Caki2 (cell line): ENCODE measurements around the gene LRP1B. TPM values are rescaled to one million over a fixed set of nuclear protein-coding genes. Genes with fewer than 3 reads are reported as not detected.
A peak's percentile ranks its signal among the peaks of the same experiment; 100 is the strongest.

ENCODE experiments used
- DNase-seq: peaks from one replicate; pipeline ENCODE4 v3.0.0-alpha.2; 2015; ENCODE audit warnings: low read depth
- in situ Hi-C: cut with HindIII; loops from 2 replicates; pipeline ENCODE4 v1.10.0; 2016; ENCODE audit warnings: low sequenced_read_pairs, low pct_unique_long_range_greater_than_20kb, mixed read lengths
- total RNA-seq: library from RNA; depleted of rRNA; stranded (reverse); fragments of >200 nt; shearing (Covaris generic); gene quantifications from 2 replicates; pipeline ENCODE4 v1.2.3, GENCODE V29; 2014; ENCODE audit warnings: low replicate concordance

LRP1B gene
- total RNA-seq, 1 experiment from 2014 or later: 0.14 TPM

DNA sequence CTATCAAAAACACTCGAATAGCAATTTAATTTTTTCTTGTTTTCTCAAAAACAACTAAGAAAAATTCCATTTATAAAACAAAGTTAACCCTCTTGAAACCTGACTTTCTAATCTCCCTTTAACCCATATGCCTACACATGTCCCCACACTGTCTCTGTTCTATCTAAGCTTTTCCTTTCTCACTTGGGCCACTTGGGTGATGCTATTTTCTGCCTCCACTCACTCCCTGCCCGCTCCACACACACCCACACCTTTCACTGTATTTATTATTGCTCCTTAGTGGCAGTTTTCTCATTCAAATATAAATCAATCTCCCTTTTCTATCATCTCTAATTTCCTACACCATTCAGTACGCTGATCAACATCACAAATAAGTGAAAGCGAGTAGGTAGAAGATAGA lies 531.1 kb downstream of the LRP1B start:
- no peak for DNase-seq
- in situ Hi-C loops: no loop called here

DNA sequence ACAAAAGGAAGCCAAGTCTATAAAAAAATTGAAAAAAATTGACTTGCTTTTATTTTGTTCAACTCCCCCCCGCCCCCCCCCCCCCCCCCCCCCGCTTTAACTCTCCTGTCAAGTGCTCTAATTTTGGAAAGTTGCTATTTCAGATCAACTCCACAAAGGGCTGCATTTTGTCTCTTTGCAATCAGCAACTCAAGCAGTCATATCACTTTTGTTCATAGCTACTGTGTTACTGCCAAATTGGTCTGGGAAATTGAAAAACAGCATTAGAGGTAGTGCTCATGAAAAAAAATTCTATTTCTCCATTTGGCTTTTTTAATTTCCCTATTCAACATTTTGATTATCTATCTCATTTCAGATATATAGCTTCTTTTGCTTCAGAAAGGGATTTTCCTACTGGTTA lies 531.8 kb downstream of the LRP1B start:
- in situ Hi-C loops: no loop called here
- no peak for DNase-seq

DNA sequence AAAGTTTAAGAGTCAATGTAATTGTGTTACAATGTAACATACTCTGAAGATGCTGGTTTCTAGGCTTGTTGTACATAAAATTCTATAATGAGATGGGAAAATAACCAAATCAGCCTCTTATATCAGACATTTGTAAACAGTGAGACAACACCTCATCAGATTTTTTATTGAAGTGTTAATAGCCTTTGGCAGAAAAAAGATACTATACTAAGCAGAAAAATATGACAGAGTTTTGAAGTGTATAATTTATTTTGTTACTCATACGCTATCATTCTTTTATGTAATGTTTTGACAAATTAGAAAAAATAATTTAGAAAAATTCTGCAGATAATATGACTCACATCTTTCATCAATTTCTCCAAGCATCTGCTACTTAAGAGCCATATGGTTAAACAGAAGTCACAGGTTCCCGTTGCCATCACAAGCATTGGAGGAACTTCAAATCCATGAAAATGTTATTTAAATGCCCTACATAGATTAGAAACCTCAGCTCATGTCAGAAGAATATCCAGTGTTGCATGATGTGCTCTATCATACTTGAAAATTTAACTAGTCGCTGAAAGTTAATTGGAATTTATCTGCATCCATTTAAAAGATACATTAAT lies 535.4 kb downstream of the LRP1B start:
- DNase-seq: no peak
- in situ Hi-C loops: no loop called here

- in situ Hi-C loops: no loop called here
- no peak for DNase-seq
These were observed 539.0 kb downstream of the LRP1B start for GRCh38 chr2:141591787-141592186.

- DNase-seq: no peak
- in situ Hi-C loops: no loop called here
These were observed 540.2 kb downstream of the LRP1B start for GRCh38 chr2:141590620-141591019.

- DNase-seq: no peak
- in situ Hi-C loops: no loop called here
These were observed 541.5 kb downstream of the LRP1B start for GRCh38 chr2:141589314-141589713.

- in situ Hi-C loops: no loop called here
- no peak for DNase-seq
These were observed 543.8 kb downstream of the LRP1B start for GRCh38 chr2:141586985-141587384.

GRCh38 chr2:141582213-141582612 lies 548.6 kb downstream of the LRP1B start:
- in situ Hi-C loops: no loop called here

DNA sequence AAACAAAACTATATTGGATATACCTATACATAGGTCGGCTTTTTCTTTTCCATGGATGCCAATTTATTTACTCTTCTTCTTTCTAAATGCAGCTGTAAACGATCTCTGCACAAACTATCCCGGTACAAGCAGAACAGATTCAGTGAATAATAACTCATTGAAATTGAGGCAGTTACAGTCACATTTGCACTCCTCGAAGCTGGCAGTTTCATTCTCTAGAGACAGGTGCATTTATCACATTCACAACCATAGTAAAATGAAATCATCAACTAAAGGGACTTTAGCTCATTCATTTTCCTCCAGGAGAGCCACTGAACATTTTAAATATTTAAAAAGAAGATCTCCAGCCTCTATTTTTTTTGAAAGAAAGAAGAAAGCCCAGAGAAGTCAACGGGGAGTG lies 551.7 kb downstream of the LRP1B start:
- DNase-seq: no peak
- in situ Hi-C loops: no loop called here

More at GRCh38 chr2:141582213-141582612, 548.6 kb downstream of the LRP1B start:
- DNase-seq: no peak

DNA sequence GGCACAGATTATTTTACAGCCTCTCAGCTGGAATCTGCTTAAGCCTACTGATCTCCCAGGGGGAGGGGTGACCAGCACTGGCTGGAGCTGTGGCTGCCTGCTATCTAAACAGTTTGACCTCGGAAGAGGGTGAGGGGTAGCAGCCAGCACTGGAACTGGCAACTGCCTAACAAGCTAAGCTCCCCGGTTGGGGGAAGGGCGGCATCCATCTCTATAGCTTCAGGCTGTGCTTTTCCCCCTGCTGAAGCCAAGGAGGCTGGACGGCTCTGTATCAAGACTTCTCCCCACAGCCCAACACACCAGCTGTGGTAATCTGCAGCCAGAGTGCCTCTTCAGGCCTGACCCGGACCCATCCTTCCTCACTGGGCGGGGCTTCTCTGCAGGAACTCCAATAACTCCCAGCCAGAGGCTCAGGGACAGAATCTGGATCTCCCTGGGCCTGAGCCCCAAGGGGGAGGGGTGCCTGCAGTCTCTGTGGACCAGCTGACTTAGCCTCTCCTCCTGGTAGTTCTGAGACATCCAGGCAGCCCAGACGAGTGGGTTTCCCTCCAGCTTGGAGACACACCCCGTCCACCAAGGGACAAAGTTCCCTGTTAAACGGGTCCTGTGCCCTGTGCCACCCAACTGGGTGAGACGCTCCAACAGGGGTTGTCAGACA lies 560.2 kb downstream of the LRP1B start:
- in situ Hi-C loops: no loop called here
- DNase-seq: no peak

DNA sequence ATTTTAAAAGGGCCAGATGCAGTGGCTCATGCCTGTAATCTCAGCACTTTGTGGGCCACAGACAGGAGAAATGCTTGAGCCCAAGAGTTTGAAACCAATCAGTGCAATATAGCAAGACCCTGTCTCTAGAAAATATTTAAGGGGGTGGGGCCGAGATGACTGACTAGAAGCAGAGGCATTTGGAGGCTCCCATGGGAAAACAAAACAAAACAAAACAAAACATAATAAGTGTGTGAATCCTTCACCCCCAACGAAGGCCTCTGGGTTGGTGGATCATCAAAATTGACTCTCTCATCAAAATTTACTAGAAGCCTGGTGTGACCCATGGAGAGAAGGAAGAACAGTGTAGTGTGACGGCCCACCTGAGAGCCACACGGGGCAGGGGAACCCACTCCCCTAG lies 560.9 kb downstream of the LRP1B start:
- in situ Hi-C loops: no loop called here
- no peak for DNase-seq

DNA sequence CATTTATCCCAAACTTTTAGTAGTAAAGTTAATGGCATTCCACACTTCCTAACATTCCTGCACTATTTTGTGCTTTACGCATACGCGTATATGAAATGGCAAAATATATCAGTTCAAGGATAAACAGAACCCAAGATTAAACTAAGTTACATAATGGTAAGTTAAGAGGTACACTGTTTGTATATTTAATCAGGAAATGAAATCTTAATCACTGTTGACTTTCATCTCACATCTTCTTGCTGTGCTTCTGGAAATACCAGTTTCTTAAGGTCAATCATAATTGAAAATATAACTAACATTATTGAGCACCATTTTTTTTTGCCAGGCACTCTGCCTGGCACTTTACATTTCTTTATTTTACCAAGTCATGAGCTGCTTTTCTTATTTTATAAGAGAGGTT lies 565.2 kb downstream of the LRP1B start:
- in situ Hi-C loops: no loop called here
- DNase-seq: no peak

- in situ Hi-C loops: no loop called here
- DNase-seq: no peak
These were observed 570.1 kb downstream of the LRP1B start for GRCh38 chr2:141560723-141561122.

DNA sequence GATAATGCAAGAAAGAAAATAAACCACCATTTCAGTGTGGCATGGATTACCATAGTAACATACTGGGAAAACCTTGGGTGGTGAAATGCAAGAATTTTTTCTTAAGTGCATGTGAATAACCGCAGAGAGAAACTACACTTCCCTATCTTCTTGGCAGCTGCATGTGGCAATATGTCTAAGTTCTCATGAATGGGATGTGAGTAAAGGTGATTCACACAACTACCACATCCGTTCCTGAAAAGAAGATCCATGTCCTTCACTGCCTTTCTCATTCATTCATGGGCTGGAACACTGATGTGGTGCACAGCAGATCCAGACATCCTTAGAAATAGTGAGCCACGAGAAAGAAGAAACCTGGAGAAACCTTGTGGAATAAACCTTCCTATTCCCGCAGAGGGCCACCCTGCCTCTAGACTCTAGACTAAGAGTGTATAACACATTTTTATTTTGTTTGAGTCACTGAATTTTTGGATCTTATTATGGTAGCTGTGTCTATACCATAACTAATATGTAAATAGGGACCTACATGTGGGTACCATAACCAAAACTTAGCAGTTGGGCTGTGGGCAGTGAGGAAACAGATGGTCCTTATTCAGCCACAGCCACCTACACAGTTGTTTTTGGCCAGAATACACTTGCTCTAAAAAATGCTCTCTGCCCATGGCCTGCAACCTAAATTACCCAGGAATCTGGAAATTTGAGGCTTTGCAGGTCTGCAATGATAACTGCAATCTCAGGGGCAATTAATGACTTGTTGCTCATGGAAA lies 573.3 kb downstream of the LRP1B start:
- in situ Hi-C loops: no loop called here
- no peak for DNase-seq

- DNase-seq: peak; percentile 7
- in situ Hi-C loops: no loop called here
These were observed 574.8 kb downstream of the LRP1B start for GRCh38 chr2:141555876-141556470.

DNA sequence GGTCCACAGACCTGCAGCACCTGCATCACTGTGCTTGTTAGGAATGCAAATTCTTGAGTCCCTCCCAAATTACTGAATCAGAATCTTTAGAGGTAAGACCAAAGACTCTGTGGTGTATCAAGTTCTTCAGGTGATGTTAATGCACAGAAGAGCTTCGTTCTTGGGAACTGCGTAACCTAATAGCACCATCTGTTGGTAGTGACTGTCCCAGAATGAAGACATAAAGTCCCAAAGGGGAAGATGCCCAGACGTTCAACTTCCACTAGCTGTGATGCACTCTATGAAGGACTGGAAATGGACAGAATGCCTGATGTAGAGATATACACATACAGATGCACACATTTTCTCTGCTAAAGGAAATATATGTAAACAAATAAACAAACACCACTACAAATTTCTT lies 576.0 kb downstream of the LRP1B start:
- DNase-seq: peak; percentile 29
- in situ Hi-C loops: no loop called here

DNA sequence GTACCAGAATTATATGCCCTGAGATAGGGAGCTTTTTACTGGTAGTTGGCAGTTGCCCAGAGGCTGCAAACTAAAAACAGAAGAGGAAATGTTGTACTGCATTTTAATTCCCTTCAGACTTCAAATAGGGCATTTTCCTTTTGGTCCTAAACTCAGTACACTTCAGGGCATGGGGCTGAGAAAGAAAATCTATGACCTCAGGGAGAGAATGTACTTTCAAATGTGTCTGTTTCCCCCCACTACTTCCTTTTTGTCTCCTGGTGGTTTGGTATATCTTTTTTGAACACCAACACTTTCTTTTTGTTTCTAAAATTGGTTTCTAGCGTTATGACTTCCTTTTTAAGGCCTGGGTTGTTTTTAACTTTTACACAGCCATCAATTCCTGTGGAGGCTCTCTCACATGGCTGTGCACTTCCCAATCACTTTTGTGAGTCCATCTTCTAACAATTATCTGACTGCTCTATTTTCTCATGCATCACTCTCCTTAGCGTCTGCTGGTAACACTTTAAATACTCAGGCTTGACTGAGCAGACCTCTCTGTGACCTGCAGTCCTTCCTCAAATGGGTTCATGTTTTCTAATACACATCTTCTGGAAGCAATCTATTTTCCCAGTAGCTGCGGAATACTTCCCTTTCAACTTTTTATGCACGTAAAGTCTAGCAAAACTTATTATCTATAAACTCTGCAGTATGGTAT lies 596.0 kb downstream of the LRP1B start:
- no peak for DNase-seq
- in situ Hi-C loops: no loop called here

DNA sequence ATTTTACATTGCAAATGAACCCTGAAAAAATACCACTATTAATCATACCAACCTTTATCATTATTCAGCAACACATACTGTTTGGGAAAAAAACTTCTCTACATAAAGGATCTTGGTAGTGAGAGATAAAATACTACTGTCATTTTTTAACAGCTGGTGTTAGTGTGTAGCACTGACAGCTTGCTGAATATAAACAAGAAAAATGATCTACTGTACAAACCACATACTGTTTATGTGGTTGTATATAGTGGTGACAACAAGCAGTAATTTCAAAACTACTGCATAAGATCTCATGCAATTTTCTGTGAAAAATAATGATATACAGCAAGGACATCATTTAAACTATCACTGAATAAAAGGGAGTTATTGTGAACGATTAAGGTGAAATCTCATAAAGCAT lies 601.2 kb downstream of the LRP1B start:
- in situ Hi-C loops: no loop called here
- DNase-seq: no peak

GRCh38 chr2:141528990-141529389 lies 601.8 kb downstream of the LRP1B start:
- in situ Hi-C loops: no loop called here
- no peak for DNase-seq
